ENCODE measurements around the gene NAT8L.

The NAT8L gene

GRCh38 chr4:2061186-2062131 is 2.3 kb downstream of the NAT8L start:
- intact Hi-C loops (cut with DNase I) = no loop called here
- DNase-seq = peak in 1 of 42 donors; percentile 17

- intact Hi-C loops (cut with DNase I) = no loop called here
- DNase-seq = peak in 2 of 42 donors; percentile 4 to 16
Observed at GRCh38 chr4:2062168-2062807, 3.2 kb downstream of the NAT8L start.

GRCh38 chr4:2062808-2063524 is 3.8 kb downstream of the NAT8L start:
- intact Hi-C loops (cut with DNase I) = no loop called here
- no peak for DNase-seq

- no peak for DNase-seq
- intact Hi-C loops (cut with DNase I) = no loop called here
Observed at GRCh38 chr4:2063557-2064275, 4.6 kb downstream of the NAT8L start.

GRCh38 chr4:2064276-2064991 is 5.3 kb downstream of the NAT8L start:
- peak in 6 of 42 donors; percentile 0 to 27 (median 8) for DNase-seq
- intact Hi-C loops (cut with DNase I) = no loop called here

- intact Hi-C loops (cut with DNase I) = no loop called here
- DNase-seq = peak in 10 of 42 donors; percentile 0 to 36 (median 10)
Observed at GRCh38 chr4:2065106-2065930, 6.2 kb downstream of the NAT8L start.

- intact Hi-C loops (cut with DNase I) = no loop called here
- DNase-seq = peak in 10 of 42 donors; percentile 4 to 46 (median 22)
Observed at GRCh38 chr4:2066011-2066551, 7.0 kb downstream of the NAT8L start.

GRCh38 chr4:2066571-2067445 is 7.7 kb downstream of the NAT8L start:
- intact Hi-C loops (cut with DNase I) = no loop called here
- peak in 10 of 42 donors; percentile 0 to 43 (median 14) for DNase-seq

GRCh38 chr4:2067446-2068197 is 8.5 kb downstream of the NAT8L start:
- intact Hi-C loops (cut with DNase I) = no loop called here
- peak in 7 of 42 donors; percentile 6 to 32 (median 22) for DNase-seq

- intact Hi-C loops (cut with DNase I) = no loop called here
- DNase-seq = peak in 6 of 42 donors; percentile 11 to 38 (median 20)
Observed at GRCh38 chr4:2068198-2068470, 9.0 kb downstream of the NAT8L start.

- peak in 7 of 42 donors; percentile 2 to 40 (median 16) for DNase-seq
- intact Hi-C loops (cut with DNase I) = no loop called here
Observed at GRCh38 chr4:2068566-2068965, 9.4 kb downstream of the NAT8L start.

GRCh38 chr4:2069161-2069971 is 10.2 kb downstream of the NAT8L start:
- intact Hi-C loops (cut with DNase I) = no loop called here
- peak in 3 of 42 donors; percentile 15 to 28 (median 16) for DNase-seq

GRCh38 chr4:2069986-2070385 is 10.9 kb downstream of the NAT8L start:
- DNase-seq = peak in 5 of 42 donors; percentile 17 to 32 (median 19)
- intact Hi-C loops (cut with DNase I) = no loop called here

- intact Hi-C loops (cut with DNase I) = no loop called here
- peak in 4 of 42 donors; percentile 6 to 23 (median 17) for DNase-seq
Observed at GRCh38 chr4:2070421-2071251, 11.5 kb downstream of the NAT8L start.

All from head of caudate nucleus (tissue), 42 donors.